C4-2B (cell line): ENCODE data around the gene ARX.

Experiments used
- ZFX ChIP-seq: fragments of 450-650 bp; IDR thresholded peaks from 2 replicates; pipeline ENCODE4 v1.6.1; 2017
- TF ChIP-seq, protein P1 (sequence below): fragments of 450-650 bp; conservative IDR thresholded peaks from 2 replicates; pipeline ENCODE4 v1.5.1; 2017; ENCODE audit warnings: mild to moderate bottlenecking

DNA sequence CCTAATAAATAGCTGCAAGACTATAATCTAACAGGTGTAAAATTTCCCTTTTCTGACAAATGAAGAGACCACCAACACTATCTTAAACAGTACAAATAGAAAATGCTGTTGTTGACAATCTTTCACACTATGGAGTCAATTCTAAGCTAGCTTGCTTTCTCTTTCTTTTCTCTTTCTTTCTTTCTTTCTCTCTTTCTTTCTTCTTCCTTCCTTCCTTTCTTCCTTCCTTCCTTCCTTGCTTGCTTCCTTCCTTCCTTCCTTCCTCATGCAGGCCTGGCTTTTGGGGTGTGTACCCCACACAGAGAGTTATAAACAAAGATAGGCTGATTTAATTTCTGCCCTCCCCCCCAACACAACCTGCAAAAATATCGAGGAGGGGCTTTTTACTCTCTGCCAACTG is 8.1 kb upstream of the ARX start:
- TF ChIP-seq, protein P1, sequence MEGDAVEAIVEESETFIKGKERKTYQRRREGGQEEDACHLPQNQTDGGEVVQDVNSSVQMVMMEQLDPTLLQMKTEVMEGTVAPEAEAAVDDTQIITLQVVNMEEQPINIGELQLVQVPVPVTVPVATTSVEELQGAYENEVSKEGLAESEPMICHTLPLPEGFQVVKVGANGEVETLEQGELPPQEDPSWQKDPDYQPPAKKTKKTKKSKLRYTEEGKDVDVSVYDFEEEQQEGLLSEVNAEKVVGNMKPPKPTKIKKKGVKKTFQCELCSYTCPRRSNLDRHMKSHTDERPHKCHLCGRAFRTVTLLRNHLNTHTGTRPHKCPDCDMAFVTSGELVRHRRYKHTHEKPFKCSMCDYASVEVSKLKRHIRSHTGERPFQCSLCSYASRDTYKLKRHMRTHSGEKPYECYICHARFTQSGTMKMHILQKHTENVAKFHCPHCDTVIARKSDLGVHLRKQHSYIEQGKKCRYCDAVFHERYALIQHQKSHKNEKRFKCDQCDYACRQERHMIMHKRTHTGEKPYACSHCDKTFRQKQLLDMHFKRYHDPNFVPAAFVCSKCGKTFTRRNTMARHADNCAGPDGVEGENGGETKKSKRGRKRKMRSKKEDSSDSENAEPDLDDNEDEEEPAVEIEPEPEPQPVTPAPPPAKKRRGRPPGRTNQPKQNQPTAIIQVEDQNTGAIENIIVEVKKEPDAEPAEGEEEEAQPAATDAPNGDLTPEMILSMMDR, result no peak
- TF ChIP-seq ZFX, result no peak
